Measurements from ENCODE around the gene ACSF3. TPM values are rescaled to one million over a fixed set of nuclear protein-coding genes. Genes with fewer than 3 reads are reported as not detected.
"Not testable (repeated sequence)": the region's sequence is repeated elsewhere in the genome, so short reads cannot be mapped to it uniquely, and the experiment has no call there.

ACSF3 gene
- total and polyA plus RNA-seq, 3 donors from 2014 or later = 30.3 to 70.1 (median 61.0) TPM

DNA sequence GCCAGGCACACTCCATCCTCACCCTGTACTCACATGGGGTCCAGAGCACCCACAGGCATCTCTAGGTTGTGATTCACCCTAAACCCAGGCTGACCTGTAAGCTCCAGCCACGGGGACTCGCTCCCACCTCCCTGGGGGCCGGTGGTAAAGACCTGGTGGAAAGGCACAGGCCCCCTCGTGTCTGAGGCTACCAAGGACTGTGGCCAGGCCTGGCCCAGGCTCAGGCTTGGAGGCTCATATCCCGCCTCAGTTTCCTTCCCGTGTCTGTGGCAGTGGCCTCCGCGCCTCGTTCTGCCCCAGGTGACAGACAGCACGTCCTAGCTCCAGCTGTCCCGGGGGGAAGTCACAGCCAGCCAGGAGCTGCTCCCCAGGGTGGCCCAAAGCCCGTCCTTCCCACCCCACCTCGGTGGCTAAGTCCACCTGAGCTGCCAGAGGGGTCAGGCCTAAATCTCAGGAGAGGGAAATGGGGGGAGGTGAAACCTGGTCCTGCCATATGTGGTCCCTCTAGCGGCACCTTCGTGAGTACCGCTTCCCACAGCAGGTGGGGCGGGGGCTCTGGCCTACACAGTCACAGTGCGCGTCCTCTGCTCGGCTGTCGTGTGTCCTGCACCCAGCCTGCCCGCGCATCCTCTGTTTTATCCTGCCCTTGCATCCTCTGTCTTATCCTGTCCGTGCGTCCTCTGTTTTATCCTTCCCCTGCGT lies 90.5 kb downstream of the ACSF3 start:
- Histone ChIP-seq H3K4me1 (no peaks in the 10 kb centered on the region), H3K9me3 (no peaks in the 10 kb centered on the region), H3K27ac (no peak overlapping the region), H3K36me3 (ENCODE audit: low read depth, missing control alignments) (no peaks in the 10 kb centered on the region), H3K4me3 (no peak overlapping the region), H3K27me3 (no peaks in the 10 kb centered on the region)
- no peak for TF ChIP-seq POLR2A (IDR thresholded peaks at IDR 0.05)
- TF ChIP-seq CTCF (IDR thresholded peaks at IDR 0.05) = no peak
- 75 to 81% methylated on average over 15 to 26 of the region's 26 CpGs for WGBS, 2 donors
- no peak for DNase-seq
- intact Hi-C loops (cut with DNase I; ENCODE audit: low total_unique reads) = no loop called here

- Histone ChIP-seq H3K9me3 (no peaks in the 10 kb centered on the region), H3K27ac (no peak overlapping the region), H3K4me1 (no peaks in the 10 kb centered on the region), H3K36me3 (ENCODE audit: low read depth, missing control alignments) (no peaks in the 10 kb centered on the region), H3K4me3 (no peak overlapping the region), H3K27me3 (no peaks in the 10 kb centered on the region)
- DNase-seq = no peak
- 77 to 80% methylated on average over 9 of the region's 9 CpGs for WGBS, 2 donors
- intact Hi-C loops (cut with DNase I; ENCODE audit: low total_unique reads) = no loop called here
- no peak for TF ChIP-seq POLR2A (IDR thresholded peaks at IDR 0.05)
Measured at GRCh38 chr16:89184677-89184932, 91.0 kb downstream of the ACSF3 start.

GRCh38 chr16:89184933-89185794 lies 91.5 kb downstream of the ACSF3 start:
- intact Hi-C loops (cut with DNase I; ENCODE audit: low total_unique reads) = no loop called here
- WGBS, 2 donors = 74 to 78% methylated on average over 33 to 40 of the region's 48 CpGs
- no peaks in the 10 kb centered on the region for H3K36me3 ChIP-seq (ENCODE audit: low read depth, missing control alignments)
- H3K27me3 ChIP-seq = no peaks in the 10 kb centered on the region
- no peak for DNase-seq
- H3K27ac ChIP-seq = no peak overlapping the region
- no peaks in the 10 kb centered on the region for H3K4me1 ChIP-seq
- H3K9me3 ChIP-seq = no peaks in the 10 kb centered on the region
- no peak overlapping the region for H3K4me3 ChIP-seq
- TF ChIP-seq CTCF (IDR thresholded peaks at IDR 0.05) (no peak), POLR2A (IDR thresholded peaks at IDR 0.05) (no peak)

DNA sequence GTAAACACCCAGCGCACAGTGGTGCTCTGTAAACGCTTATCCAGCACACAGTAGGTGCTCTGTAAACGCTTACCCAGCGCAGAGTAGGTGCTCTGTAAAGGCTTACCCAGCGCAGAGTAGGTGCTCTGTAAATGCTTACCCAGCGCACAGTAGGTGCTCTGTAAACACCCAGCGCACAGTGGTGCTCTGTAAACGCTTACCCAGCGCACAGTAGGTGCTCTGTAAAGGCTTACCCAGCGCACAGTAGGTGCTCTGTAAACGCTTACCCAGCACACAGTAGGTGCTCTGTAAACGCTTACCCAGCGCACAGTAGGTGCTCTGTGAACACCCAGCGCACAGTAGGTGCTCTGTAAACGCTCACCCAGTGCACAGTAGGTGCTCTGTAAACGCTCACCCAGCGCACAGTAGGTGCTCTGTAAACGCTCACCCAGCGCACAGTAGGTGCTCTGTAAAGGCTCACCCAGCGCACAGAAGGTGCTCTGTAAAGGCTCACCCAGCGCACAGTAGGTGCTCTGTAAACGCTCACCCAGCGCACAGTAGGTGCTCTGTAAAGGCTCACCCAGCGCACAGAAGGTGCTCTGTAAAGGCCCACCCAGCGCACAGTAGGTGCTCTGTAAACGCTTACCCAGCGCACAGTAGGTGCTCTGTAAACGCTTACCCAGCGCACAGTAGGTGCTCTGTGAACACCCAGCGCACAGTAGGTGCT lies 92.4 kb downstream of the ACSF3 start:
- DNase-seq; H3K9me3 ChIP-seq; H3K4me3 ChIP-seq; intact Hi-C loops (cut with DNase I; ENCODE audit: low total_unique reads); H3K36me3 ChIP-seq (ENCODE audit: low read depth, missing control alignments); H3K27ac ChIP-seq; H3K4me1 ChIP-seq; H3K27me3 ChIP-seq: not testable (repeated sequence)
- 93 to 95% methylated on average over 18 to 30 of the region's 30 CpGs for WGBS, 2 donors

- H3K9me3 ChIP-seq; H3K36me3 ChIP-seq (ENCODE audit: low read depth, missing control alignments); H3K27ac ChIP-seq; H3K4me3 ChIP-seq; DNase-seq; H3K27me3 ChIP-seq; H3K4me1 ChIP-seq; intact Hi-C loops (cut with DNase I; ENCODE audit: low total_unique reads): not testable (repeated sequence)
- WGBS, 2 donors = 89 to 90% methylated on average over 15 to 20 of the region's 20 CpGs
Measured at GRCh38 chr16:89186593-89187031, 93.0 kb downstream of the ACSF3 start.

GRCh38 chr16:89187032-89187769 lies 93.5 kb downstream of the ACSF3 start:
- intact Hi-C loops (cut with DNase I; ENCODE audit: low total_unique reads) = no loop called here
- TF ChIP-seq CTCF (IDR thresholded peaks at IDR 0.05) (no peak), POLR2A (IDR thresholded peaks at IDR 0.05) (no peak)
- Histone ChIP-seq H3K4me1 (no peaks in the 10 kb centered on the region), H3K4me3 (no peak overlapping the region), H3K27me3 (no peaks in the 10 kb centered on the region), H3K36me3 (ENCODE audit: low read depth, missing control alignments) (no peaks in the 10 kb centered on the region), H3K27ac (no peak overlapping the region), H3K9me3 (no peaks in the 10 kb centered on the region)
- no peak for DNase-seq
- 75% methylated on average over 18 to 19 of the region's 19 CpGs for WGBS, 2 donors

All from testis (tissue), 3 donors.